Activated gamma-delta T cell treated with anti-CD3 and anti-CD28 coated beads, Interleukin-2, amount 50 U/mL, for 16 hours (primary cell): Measurements from ENCODE around the gene CWC27.
"Not testable (repeated sequence)": the region's sequence is repeated elsewhere in the genome, so short reads cannot be mapped to it uniquely, and the experiment has no call there.

Source experiments
- DNase-seq: peaks from one replicate; pipeline ENCODE4 v3.0.0-alpha.2; 2020; ENCODE audit warnings: low read depth

The CWC27 gene

DNA sequence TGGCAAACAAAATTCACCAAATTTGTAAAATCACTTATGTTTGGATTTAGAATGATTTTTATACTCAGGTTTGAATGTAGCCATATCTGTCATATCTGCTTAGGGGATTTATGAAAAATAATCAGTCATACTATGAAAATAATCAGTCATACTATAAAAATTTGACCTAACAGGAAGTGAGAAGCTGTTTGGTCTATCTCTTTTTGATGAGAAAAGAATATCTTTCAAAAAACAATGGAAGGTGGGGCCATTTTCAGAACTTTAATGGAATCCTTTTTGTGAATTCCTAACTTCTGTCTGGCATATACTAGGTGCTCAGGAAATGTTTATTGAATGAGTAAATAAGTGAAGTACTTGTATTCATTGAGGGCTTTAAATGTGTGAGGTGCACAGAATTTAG is 70.1 kb downstream of the CWC27 start:
- no peak for DNase-seq

DNA sequence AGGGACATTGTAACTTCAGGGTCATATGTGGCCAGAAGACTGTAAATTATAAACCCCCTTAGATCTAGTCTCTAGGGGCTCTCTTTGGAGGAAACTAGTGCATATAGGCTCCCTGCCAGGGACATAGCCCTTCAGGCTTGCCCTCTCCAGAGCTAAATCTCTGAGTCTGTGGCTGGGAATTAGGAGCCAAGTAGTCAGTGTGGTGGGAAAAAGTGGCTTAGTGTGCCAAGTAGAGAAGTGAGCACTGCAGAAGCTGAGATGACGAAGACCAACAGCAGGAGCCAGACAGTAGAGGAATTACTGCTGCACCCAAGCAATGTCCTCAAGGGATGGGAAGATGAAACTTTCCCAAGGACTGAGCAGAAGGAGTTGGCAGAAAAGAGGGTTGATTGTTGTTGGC is 71.2 kb downstream of the CWC27 start:
- DNase-seq: no peak

DNA sequence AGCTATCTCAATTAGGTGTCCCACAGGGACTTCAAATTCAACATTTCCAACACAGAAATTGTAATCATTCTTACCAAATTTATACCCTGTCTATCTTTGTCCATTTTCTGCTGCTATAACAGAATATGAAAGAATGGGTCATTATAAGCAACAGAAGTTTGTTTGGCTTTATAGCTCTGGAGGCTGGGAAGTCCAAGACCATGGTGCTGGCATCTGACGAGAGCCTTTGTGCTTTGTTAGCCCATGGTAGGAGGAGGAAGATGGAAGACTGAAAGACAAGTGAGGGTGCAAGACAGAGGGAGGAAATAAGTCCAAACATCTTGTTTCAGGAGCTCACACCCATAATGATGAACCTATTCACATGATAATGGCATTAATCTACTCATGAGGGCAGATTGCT is 72.2 kb downstream of the CWC27 start:
- DNase-seq: no peak

DNA sequence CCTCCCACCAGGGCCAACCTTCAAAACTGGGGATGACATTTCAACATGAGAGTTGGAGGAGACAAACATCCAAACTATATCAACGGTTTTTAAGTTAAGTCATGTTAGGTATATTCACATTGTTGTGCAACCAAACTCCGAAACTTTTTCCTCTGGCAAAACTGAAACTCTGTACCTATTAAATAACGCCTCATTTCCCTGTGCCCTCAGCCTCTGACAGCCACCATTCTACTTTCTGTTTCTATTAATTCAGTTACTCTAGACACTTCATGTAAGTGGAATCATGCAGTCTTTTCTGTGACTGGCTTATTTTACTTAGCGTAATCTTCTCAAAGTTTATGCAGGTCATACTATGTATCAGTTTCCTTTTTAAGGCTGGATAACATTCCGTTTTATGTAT is 85.0 kb downstream of the CWC27 start:
- no peak for DNase-seq

DNA sequence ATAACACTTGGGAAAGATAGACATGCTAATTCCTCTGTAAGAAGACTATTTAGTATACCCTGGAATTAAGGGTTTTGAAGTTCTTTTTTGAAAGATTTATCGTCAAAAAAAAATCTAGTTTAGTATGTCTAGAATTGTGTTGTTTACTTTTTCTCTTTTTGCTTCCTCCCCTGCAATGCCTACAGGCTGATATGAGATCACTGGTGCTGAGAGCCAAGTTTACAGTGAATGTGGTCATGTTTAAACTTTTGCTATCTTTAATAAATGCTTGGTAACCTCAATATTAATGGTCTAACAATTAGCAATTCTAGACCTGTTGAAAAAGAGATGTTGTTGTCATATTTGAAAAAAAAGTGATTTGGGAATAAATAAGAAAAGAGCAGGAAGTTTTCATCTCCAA is 86.1 kb downstream of the CWC27 start:
- DNase-seq: no peak

DNA sequence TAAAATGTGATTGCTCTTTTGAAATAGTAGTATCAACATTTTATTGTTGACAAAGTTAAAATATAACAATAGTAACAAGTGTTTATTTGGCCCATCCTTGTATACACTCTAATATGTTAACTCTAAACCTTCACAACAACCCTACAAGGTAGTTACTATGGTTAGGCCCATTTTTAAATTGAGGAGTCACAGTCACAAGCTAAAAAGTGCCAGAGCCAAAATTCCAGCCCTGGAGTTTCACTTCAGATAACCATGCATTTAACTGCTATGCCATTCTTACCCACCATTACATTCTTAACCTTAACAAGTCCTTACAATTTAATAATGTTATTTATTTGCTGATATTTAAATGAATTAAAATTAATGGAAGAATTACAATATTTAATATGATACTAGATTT is 91.2 kb downstream of the CWC27 start:
- DNase-seq: no peak

DNA sequence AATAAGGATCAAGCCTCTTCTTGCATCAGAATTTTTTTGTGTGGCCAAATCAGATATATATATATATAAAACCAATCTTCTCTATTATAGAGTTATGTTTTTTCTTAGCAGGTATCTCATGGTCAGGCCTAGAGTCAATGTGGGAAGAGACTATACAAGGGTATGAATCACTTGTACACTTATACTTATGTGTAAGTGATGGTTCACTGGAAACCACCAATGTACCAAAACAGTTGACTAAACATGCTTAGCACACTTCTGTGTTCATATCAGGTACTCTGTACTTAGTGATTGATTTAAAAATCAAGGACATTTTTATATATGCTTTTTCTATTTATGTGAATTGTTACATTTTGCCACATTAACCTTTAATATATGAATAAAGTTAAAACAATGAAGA is 92.6 kb downstream of the CWC27 start:
- no peak for DNase-seq

DNA sequence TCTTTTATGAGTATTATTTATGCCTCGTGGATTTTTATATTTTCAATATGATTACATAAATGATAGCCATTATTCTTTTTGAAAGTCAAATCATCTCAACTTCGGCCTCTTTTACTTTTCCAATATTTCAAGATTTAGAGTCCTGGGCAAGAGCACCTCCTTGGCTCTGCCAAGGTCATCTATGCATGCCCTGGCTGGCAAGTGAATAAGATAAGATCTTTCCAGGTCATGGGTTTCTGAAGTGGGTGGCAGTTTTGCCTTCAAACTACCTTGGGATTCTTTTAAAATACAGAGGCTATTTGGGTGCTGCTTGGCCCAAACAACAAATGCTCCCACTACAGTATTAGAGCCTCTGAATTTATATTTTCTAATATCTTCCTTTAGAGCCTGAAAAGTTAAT is 95.4 kb downstream of the CWC27 start:
- DNase-seq: no peak

DNA sequence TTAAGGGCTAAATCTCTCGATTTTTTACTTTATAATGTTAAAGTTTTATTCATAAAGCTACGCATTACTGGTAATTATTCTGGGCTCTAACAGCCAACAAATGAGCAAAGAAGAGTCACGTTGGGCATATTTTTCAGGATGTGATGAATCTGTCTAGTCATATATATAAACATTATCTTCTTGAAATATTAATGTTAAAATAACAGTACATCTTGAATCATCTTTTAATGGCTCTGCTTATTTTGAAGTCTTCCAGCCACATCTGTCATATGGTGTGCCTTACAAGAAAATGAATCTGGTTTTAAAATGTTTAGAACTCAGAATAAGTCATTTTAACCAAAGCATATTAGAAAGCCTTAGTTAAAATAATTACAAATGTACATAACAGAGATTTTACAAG is 96.9 kb downstream of the CWC27 start:
- no peak for DNase-seq

DNA sequence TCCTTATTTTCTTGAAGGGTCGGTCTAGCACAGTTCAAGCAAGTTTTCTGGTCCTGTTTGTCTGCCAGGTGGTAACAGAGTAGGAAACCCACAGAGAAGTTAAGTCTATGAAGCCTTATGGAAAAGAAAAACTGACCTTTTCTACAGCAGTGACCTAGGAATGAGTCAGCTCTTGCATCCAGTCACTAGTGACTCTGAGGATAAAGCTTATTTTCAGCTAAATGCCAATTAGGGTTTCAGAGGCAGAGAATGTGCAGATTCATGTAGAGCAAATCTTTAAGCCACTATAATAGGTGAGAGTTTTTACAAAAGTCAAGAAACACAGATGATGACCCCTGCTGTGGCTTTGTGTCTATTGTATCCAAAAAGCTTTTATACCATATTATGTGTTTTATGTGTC is 100.7 kb downstream of the CWC27 start:
- DNase-seq: no peak

DNA sequence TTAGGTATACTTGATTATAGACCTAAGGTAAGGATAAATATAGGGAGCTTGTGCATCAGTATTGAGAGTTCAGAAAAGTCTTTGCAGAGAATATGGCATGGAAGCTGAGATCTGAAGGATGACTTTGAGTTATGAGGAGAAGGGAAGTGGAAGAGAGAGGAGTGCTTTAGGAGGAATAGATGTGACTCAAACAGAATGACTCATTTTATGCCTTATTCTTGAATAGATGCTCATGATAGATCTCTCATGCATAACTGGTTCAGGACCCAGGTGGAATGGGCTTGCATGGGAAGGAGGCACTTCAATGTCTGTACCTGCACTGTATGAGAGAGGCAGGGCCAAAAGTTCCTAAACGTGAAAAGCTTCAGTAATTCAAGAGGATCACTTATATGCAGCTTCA is 103.3 kb downstream of the CWC27 start:
- DNase-seq: no peak

DNA sequence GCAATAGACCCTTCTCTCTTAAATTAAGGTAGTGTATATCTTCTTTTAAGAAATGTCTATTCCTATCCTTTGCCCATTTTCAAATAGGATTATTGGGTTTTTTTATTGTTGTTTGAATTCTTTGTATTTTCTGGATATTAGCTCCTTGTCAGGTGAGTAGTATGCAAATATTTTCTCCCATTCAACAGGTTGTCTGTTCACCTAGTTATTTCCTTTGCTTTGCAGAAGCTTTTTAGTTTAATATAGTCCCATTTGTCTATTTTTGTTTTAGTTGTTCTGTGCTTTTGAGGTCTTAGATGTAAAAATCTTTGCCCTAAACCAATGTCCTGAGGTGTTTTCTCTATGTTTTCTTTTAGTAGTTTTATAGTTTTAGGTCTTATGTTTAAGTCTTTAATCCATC is 104.7 kb downstream of the CWC27 start:
- no peak for DNase-seq

DNA sequence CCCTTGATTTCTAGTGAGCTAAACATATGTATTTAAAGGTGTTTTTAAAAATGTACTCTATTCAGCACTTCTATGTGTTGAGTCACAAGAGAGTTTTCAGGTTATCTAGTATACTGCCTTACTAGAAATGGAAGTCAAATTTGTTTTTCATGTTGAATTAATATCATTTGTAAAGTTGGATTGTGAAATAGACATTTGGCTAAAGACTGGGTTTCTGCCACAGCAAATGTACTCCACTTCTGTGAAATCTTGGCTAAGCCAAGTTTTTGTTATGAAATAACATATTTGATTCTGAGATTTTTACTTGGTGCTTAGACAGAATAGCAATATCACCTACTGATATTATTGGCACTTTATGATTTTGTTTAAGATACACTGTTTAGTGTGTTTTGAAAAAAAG is 106.0 kb downstream of the CWC27 start:
- DNase-seq: no peak

DNA sequence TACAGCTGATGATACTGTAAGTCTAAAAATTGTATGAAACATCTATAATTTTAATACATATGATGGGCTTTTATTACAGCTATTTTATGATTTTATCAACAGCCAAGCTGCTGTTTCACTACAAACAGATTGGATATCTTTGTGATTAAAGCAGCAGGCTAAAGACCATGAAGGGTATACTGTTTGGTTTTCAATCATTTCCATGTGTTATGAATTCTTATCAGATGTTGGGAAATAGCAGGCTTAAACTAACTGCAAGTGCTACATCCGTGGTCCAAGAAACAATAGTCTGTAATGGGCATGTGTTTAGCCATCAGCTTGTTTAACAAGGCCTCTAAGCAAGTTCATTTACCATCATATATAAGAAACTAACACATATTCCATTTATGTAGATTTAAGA is 107.5 kb downstream of the CWC27 start:
- DNase-seq: no peak

DNA sequence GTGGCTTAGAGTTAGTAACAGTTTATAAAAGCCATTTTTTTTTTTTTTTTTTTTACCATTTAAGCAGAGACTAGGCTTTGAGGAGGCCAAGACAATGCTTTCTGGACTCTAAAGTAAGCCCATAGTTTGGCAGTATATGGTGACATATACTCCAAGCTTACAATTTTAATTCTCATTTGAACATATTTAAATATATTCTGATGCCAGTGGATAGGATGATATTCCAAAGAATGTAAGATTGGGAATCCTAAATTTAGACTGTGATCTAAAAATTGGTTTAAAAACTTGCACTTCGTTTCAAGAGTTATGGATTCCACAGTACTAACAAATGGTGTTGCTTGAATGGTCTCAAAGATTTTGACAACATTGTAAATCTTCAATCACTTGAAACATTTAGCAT is 112.1 kb downstream of the CWC27 start:
- no peak for DNase-seq

DNA sequence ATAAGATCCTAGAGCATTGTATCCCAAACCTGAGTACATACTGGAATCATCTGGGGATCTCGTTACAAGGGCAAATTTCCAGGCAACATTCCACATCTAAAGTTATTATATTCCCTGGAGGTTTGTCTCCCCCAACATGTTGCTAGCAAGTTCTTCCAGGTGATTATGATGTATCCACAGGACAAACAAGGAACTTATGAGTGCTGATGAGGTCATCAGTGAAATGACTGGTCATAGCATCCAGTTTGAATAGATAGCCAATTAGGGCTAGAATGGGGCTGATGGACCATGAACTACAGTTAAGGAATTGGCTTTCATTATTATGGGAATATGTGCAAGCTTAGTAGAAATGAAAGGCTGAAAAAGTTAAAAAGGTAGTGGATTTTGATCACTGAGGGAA is 115.2 kb downstream of the CWC27 start:
- no peak for DNase-seq

DNA sequence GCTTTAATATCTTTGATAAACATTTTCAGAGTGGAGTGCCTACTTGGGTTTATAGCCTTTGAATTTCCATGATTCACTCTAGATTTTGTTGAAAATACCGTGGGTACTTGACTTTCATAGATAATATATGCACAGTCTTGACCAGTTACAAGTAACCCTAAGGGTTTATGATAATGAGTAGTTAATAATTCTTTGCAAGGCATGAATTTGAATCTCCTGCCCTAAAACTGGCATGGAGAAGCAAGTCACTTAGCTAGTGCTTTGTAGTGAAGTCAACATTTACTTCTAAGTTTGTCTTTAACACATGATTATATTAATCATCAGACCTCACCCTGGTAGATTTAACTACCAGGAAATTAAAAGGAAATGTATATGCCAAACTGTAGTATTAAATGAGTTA is 115.8 kb downstream of the CWC27 start:
- DNase-seq: no peak

DNA sequence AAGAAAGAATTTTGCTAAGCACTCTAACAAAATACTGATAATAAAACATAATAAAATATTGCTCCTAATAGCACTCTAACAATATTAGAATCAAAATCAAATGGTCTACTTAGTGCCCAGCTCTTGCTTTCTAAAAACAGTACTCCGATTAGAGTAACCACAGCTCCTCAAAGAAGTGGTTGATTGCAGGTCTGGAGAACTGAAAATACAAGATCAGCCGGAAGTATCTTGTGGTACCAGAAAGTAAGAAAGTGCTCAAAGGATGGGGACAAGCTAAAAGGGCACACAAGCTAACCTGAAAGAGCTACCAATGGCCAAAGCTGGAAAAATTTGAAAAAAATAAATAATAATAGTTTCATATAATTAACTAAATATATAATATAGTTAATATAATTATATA is 119.2 kb downstream of the CWC27 start:
- DNase-seq: no peak

DNA sequence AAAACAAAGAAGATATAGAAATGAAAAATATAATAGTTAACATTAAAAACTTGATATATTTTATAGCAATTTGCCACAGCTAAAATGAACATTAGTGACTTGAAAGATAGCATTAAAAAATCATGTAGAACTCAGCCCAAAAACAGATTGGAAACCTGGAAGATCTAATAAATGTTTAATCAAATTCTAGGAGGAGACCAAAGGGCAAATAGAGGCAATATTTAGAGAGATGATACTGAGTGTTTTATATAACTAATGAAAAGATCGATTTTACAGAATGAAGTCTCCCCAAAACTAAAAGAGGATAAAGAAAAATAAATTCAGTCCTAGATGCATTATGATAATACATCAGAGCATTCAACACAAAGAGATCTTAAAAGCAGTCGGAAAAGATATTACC is 127.0 kb downstream of the CWC27 start:
- DNase-seq: no peak

DNA sequence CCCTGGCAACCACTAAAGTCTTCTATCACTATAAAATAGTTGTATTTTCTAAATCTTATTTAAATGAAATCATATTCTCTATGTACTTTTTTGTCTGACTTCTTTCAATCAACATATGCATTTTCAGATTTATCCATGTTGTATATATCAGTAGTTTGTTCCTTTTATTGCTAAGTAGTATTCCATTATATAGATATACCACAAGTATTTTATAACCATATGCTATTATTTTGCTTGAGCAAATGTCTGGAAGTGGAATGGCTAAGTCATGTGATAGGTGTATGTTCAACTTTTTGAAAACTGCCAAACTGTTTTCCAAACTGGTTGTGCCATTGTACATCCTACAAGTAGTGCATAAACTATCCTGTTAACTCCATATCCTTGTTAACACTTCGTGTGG is 131.1 kb downstream of the CWC27 start:
- DNase-seq: no peak

DNA sequence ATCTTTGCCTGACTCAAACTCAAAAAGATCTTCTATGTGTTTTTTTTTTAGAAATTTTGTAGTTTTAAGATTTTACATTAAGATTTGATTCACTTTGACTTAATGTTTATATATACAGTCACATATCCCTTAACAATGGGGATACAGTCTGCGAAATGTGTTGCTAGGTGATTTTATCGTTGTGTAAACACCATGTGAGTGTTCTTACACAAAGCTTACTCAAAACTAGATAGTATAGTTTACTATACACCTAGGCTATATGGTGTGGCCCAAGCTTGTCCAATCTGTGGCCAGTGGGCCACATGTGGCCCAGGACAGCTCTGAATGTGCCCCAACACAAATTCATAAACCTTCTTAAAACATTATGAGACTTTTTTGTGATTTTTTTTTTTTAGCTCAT is 131.9 kb downstream of the CWC27 start:
- DNase-seq: no peak

DNA sequence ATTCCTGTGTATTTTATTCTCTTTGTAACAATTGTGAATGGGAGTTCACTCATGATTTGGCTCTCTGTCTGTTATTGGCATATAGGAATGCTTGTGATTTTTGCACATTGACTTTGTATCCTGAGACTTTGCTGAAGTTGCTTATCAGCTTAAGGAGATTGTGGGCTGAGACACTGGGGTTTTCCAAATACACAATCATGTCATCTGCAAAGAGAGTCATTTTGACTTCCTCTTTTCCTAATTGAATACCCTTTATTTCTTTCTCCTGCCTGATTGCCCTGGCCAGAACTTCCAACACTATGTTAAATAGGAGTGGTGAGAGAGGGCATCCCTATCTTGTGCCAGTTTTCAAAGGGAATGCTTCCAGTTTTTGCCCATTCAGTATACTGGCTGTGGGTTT is 138.7 kb downstream of the CWC27 start:
- DNase-seq: not testable (repeated sequence)

DNA sequence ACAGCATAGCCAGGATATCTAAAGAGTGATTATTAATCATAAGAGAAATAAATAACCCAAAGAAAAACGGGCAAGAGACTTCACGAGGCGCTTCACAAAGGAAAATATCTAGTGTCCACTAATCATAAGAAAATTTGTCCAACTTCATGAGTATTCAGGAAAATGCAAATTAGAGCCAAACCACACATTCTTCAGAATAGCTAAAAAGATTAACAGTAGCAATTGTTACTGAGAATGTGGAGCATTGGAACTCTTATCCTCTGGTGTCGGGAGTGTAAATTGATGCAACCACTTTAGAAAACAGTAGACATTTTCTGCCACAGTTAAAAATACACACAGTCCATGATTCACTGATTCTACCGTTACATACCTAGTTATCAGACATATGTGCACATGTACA is 145.7 kb downstream of the CWC27 start:
- DNase-seq: no peak

DNA sequence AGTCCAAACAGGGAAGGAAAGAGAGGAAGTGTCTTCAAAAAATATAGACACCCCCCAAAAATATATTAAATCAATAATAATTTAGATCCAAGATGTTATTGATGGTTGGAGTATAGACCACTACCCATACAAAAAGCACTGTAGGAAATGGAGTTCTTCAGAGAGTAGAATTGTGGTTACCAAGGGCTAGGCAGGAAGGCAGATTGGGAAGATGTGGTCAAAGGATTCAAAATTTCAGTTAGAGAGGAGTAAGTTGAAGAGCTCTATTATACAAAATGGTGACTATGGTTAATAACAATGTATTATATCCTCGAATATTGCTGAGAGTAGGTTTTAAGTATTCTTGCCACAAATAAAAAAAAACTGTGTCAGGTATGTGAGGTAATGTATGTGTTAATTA is 149.4 kb downstream of the CWC27 start:
- DNase-seq: no peak

DNA sequence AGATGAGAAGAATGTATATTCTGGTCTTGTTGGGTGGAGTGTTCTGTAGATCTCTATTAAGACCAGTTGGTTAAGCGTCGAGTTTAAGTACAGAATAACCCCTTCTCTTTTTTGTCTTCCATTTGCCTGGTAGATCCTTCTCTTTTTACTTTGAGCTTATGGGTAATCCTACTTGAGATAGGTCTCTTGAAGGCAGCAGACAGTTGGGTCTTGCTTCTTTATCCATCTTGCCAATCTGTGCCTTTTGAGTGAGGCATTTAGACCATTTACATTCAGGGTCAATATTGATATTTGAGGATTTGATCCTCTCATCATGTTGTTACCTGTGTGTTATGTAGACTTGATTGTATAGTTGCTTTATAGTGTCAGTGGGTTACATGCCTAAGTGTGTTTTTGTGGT is 152.7 kb downstream of the CWC27 start:
- DNase-seq: no peak
